Loucy (cell line): Measurements from ENCODE around the gene CCDC33.

Experiments used
- H2AFZ ChIP-seq: fragments of 200-600 bp; sonication (generic); 2 replicates; pipeline ENCODE4 v1.6.0; 2016; ENCODE audit warnings: antibody characterized with exemption, mild to moderate bottlenecking, low read length, moderate library complexity
- H3F3A ChIP-seq: fragments of 200-600 bp; 2 replicates; pipeline ENCODE4 v1.6.0; 2016; ENCODE audit warnings: antibody characterized with exemption, low read depth, mild to moderate bottlenecking
- H3K27me3 ChIP-seq: fragments of 200-600 bp; sonication (generic); 2 replicates; pipeline ENCODE4 v1.6.1; 2014; ENCODE audit warnings: low read length, mild to moderate bottlenecking; ENCODE audit not compliant: insufficient read depth, poor library complexity, severe bottlenecking
- H3K36me3 ChIP-seq: fragments of 200-600 bp; sonication (generic); 2 replicates; pipeline ENCODE4 v1.6.1; 2016; ENCODE audit warnings: low read length; ENCODE audit not compliant: insufficient read depth
- H3K4me1 ChIP-seq: fragments of 200-600 bp; sonication (generic); 2 replicates; pipeline ENCODE4 v1.5.1; 2014; ENCODE audit warnings: low read length, mild to moderate bottlenecking; ENCODE audit not compliant: insufficient read depth, poor library complexity, severe bottlenecking
- H3K4me2 ChIP-seq: fragments of 200-600 bp; sonication (generic); 2 replicates; pipeline ENCODE4 v1.6.0; 2014; ENCODE audit warnings: antibody characterized with exemption, low read length, low read depth, mild to moderate bottlenecking; ENCODE audit not compliant: poor library complexity, severe bottlenecking
- H3K4me3 ChIP-seq: fragments of 200-600 bp; sonication (generic); 2 replicates; pipeline ENCODE4 v1.5.1; 2014; ENCODE audit warnings: low read length, mild to moderate bottlenecking, mixed read lengths; ENCODE audit not compliant: poor library complexity, severe bottlenecking
- H3K79me2 ChIP-seq: fragments of 200-600 bp; sonication (generic); 2 replicates; pipeline ENCODE4 v1.6.1; 2014; ENCODE audit warnings: low read length; ENCODE audit not compliant: insufficient read depth
- H3K9ac ChIP-seq: fragments of 200-600 bp; sonication (generic); 2 replicates; pipeline ENCODE4 v1.6.0; 2014; ENCODE audit warnings: mild to moderate bottlenecking, low read depth, low read length, moderate library complexity; ENCODE audit not compliant: poor library complexity, severe bottlenecking
- H3K9me2 ChIP-seq: fragments of 200-600 bp; sonication (generic); replicated peaks from 2 replicates; pipeline ENCODE4 v1.6.1; 2016; ENCODE audit warnings: low read depth, low read length, mixed read lengths
- H3K9me3 ChIP-seq: fragments of 200-600 bp; sonication (generic); 2 replicates; pipeline ENCODE4 v1.6.1; 2014; ENCODE audit warnings: mild to moderate bottlenecking, antibody characterized with exemption, low read length, low read depth; ENCODE audit not compliant: insufficient read depth
- H4K20me1 ChIP-seq: fragments of 200-600 bp; sonication (generic); 2 replicates; pipeline ENCODE4 v1.6.0; 2014; ENCODE audit warnings: antibody characterized with exemption, low read length, mild to moderate bottlenecking; ENCODE audit not compliant: insufficient read depth, poor library complexity, severe bottlenecking
- CTCF ChIP-seq: fragments of 200-600 bp; sonication (generic); conservative IDR thresholded peaks from 2 replicates; pipeline ENCODE4 v1.5.1; 2014; ENCODE audit warnings: mild to moderate bottlenecking, antibody characterized with exemption, low read length
- EZH2phosphoT487 ChIP-seq: fragments of 200-600 bp; IDR thresholded peaks from 2 replicates; pipeline ENCODE4 v1.6.1; 2018; ENCODE audit warnings: antibody characterized with exemption, mild to moderate bottlenecking, moderate library complexity, borderline replicate concordance

Gene CCDC33

GRCh38 chr15:74332611-74333010 is 96.5 kb downstream of the CCDC33 start:
- Histone ChIP-seq H3K9ac (no peak overlapping the region), H3K27me3 (no peaks in the 10 kb centered on the region), H3K9me2 (no peaks in the 10 kb centered on the region), H3K79me2 (no peaks in the 10 kb centered on the region), H3K4me3 (no peak overlapping the region), H2AFZ (no peak overlapping the region), H3K9me3 (no peaks in the 10 kb centered on the region), H4K20me1 (no peaks in the 10 kb centered on the region), H3K36me3 (no peaks in the 10 kb centered on the region), H3K4me1 (peaks cover 16% of the 10 kb centered on the region), H3F3A (no peaks in the 10 kb centered on the region), H3K4me2 (no peak overlapping the region)
- no peak for TF ChIP-seq CTCF
- TF ChIP-seq EZH2phosphoT487: no peak

GRCh38 chr15:74333093-74333492 is 97.0 kb downstream of the CCDC33 start:
- no peaks in the 10 kb centered on the region for H3K79me2 ChIP-seq
- no peak overlapping the region for H3K4me3 ChIP-seq
- H3K36me3 ChIP-seq: no peaks in the 10 kb centered on the region
- H3K9me3 ChIP-seq: no peaks in the 10 kb centered on the region
- no peaks in the 10 kb centered on the region for H4K20me1 ChIP-seq
- H3K4me1 ChIP-seq: peaks cover 11% of the 10 kb centered on the region
- H3K9ac ChIP-seq: no peak overlapping the region
- H3K27me3 ChIP-seq: no peaks in the 10 kb centered on the region
- TF ChIP-seq EZH2phosphoT487: no peak
- TF ChIP-seq CTCF: no peak
- H2AFZ ChIP-seq: no peak overlapping the region
- no peak overlapping the region for H3K4me2 ChIP-seq
- no peaks in the 10 kb centered on the region for H3F3A ChIP-seq
- H3K9me2 ChIP-seq: no peaks in the 10 kb centered on the region

GRCh38 chr15:74333662-74334061 is 97.5 kb downstream of the CCDC33 start:
- Histone ChIP-seq H3K4me1 (peaks cover 5% of the 10 kb centered on the region), H3K9me2 (no peaks in the 10 kb centered on the region), H3K36me3 (no peaks in the 10 kb centered on the region), H3F3A (no peaks in the 10 kb centered on the region), H3K4me3 (no peak overlapping the region), H2AFZ (no peak overlapping the region), H3K27me3 (no peaks in the 10 kb centered on the region), H3K79me2 (no peaks in the 10 kb centered on the region), H3K4me2 (no peak overlapping the region), H3K9me3 (no peaks in the 10 kb centered on the region), H4K20me1 (no peaks in the 10 kb centered on the region), H3K9ac (no peak overlapping the region)
- TF ChIP-seq EZH2phosphoT487 (no peak), CTCF (no peak)
